ENCODE results near the gene MYH14. TPM values are rescaled to one million over a fixed set of nuclear protein-coding genes. Genes with fewer than 3 reads are reported as not detected.

The MYH14 gene
- total RNA-seq, 1 donor from 2014 or later: not detected

DNA sequence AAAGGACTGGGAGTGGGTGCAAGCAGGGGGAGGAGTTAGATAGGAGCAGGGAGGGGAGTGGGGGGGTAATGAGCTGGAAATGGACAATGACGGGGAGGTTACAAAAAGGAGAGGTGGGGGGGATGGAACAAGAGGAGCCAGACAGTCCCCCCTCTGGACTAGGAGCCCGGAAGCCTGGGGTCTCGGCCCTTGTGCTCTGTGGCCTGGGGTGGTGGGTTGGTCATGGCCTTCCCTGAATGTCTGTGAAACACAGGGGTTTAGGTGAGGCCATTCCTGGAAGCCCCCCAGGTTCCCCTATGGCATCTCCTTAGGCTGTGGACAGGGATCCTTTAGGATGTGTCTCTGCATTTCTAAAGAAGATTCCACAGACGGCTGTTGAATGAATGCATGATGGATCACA lies 113.7 kb downstream of the MYH14 start:
- Histone ChIP-seq H3K4me3 (ENCODE audit: insufficient read depth, low read depth, low read length) (no peak overlapping the region), H4K20me1 (ENCODE audit: insufficient read depth, low read length) (no peaks in the 10 kb centered on the region), H3K27ac (ENCODE audit: low read depth, low read length) (no peak overlapping the region), H3K79me2 (ENCODE audit: insufficient read depth, low read length) (no peaks in the 10 kb centered on the region), H3K9ac (ENCODE audit: low read length) (no peak overlapping the region), H3K4me2 (ENCODE audit: low read length) (no peak overlapping the region), H3K4me1 (ENCODE audit: insufficient read depth, low read length) (no peaks in the 10 kb centered on the region), H2AFZ (ENCODE audit: low read depth, low read length) (no peak overlapping the region), H3K9me3 (ENCODE audit: insufficient read depth, low read depth, low read length) (no peaks in the 10 kb centered on the region), H3K36me3 (ENCODE audit: insufficient read depth, low read length) (no peaks in the 10 kb centered on the region), H3K27me3 (ENCODE audit: insufficient read depth, low read length) (peaks cover 14% of the 10 kb centered on the region)
- DNase-seq (ENCODE audit: low read depth) (no peak), FAIRE-seq (no peak)
- TF ChIP-seq EZH2 (IDR thresholded peaks at IDR 0.05; ENCODE audit: insufficient read depth, low read length): no peak
- TF ChIP-seq, protein P1, sequence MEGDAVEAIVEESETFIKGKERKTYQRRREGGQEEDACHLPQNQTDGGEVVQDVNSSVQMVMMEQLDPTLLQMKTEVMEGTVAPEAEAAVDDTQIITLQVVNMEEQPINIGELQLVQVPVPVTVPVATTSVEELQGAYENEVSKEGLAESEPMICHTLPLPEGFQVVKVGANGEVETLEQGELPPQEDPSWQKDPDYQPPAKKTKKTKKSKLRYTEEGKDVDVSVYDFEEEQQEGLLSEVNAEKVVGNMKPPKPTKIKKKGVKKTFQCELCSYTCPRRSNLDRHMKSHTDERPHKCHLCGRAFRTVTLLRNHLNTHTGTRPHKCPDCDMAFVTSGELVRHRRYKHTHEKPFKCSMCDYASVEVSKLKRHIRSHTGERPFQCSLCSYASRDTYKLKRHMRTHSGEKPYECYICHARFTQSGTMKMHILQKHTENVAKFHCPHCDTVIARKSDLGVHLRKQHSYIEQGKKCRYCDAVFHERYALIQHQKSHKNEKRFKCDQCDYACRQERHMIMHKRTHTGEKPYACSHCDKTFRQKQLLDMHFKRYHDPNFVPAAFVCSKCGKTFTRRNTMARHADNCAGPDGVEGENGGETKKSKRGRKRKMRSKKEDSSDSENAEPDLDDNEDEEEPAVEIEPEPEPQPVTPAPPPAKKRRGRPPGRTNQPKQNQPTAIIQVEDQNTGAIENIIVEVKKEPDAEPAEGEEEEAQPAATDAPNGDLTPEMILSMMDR (IDR thresholded peaks at IDR 0.05; ENCODE audit: insufficient read depth, low read depth, low read length): no peak
- Mint-ChIP-seq H3K27me3 (ENCODE audit: low read depth, unreplicated experiment) (peaks cover 2% of the 10 kb centered on the region), H3K4me1 (ENCODE audit: low read depth, unreplicated experiment) (no peaks in the 10 kb centered on the region), H3K4me3 (ENCODE audit: unreplicated experiment) (no peak overlapping the region), H3K36me3 (ENCODE audit: low read depth, unreplicated experiment) (no peaks in the 10 kb centered on the region), H3K27ac (ENCODE audit: unreplicated experiment) (no peak overlapping the region), H3K9me3 (ENCODE audit: unreplicated experiment) (peaks cover 5% of the 10 kb centered on the region)

DNA sequence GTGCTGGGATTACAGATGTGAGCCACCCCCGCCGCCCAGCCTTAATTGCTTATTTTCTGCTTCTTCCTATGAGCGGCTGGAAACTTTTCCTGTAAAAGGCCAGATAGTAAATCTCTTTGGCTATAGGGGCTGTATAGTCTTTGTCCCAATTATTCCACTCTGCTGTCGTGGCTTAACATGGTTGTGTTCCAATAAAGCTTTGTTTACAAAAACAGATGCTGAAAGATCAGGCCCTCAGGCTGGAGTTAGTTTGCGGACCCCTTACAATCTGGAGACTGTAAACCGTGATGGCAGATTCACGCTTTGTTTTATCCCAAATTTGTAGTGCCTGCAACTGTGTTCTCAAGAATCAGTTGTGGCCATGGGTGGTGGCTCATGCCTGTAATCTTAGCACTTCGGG lies 115.0 kb downstream of the MYH14 start:
- H3K36me3 Mint-ChIP-seq (ENCODE audit: low read depth, unreplicated experiment): no peaks in the 10 kb centered on the region
- no peak for FAIRE-seq
- H3K27ac Mint-ChIP-seq (ENCODE audit: unreplicated experiment): no peak overlapping the region
- Histone ChIP-seq H3K79me2 (ENCODE audit: insufficient read depth, low read length) (no peaks in the 10 kb centered on the region), H3K27me3 (ENCODE audit: insufficient read depth, low read length) (peaks cover 8% of the 10 kb centered on the region), H4K20me1 (ENCODE audit: insufficient read depth, low read length) (no peaks in the 10 kb centered on the region), H3K27ac (ENCODE audit: low read depth, low read length) (no peak overlapping the region), H3K9me3 (ENCODE audit: insufficient read depth, low read depth, low read length) (no peaks in the 10 kb centered on the region), H3K4me2 (ENCODE audit: low read length) (no peak overlapping the region), H2AFZ (ENCODE audit: low read depth, low read length) (no peak overlapping the region), H3K36me3 (ENCODE audit: insufficient read depth, low read length) (no peaks in the 10 kb centered on the region), H3K9ac (ENCODE audit: low read length) (no peak overlapping the region), H3K4me1 (ENCODE audit: insufficient read depth, low read length) (no peaks in the 10 kb centered on the region), H3K4me3 (ENCODE audit: insufficient read depth, low read depth, low read length) (no peak overlapping the region)
- H3K27me3 Mint-ChIP-seq (ENCODE audit: low read depth, unreplicated experiment): peaks cover 2% of the 10 kb centered on the region
- H3K4me1 Mint-ChIP-seq (ENCODE audit: low read depth, unreplicated experiment): no peaks in the 10 kb centered on the region
- H3K4me3 Mint-ChIP-seq (ENCODE audit: unreplicated experiment): no peak overlapping the region
- TF ChIP-seq, protein P1 (IDR thresholded peaks at IDR 0.05; ENCODE audit: insufficient read depth, low read depth, low read length): no peak
- TF ChIP-seq EZH2 (IDR thresholded peaks at IDR 0.05; ENCODE audit: insufficient read depth, low read length): no peak
- H3K9me3 Mint-ChIP-seq (ENCODE audit: unreplicated experiment): peaks cover 13% of the 10 kb centered on the region
- DNase-seq (ENCODE audit: low read depth): no peak

DNA sequence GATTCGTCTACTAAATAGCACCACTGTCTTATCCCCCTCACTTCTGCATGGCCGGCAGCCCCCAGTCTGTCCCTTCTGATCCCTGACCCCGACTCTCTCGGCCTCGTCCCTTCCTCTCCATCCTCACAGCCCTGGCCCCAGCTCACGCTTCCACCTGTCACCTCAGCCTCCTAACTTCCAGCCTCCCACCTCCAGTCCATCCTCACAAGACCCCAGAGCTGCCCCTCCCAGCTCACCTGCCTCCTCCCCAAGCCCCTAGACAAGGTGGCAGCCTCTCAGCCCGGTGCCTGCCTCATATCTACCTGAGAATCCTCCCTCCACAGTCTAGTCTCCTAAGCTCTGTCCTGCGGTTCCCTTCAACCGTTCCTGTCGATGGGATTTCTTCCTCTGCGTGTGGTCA lies 115.7 kb downstream of the MYH14 start:
- FAIRE-seq (no peak), DNase-seq (ENCODE audit: low read depth) (no peak)
- no peak overlapping the region for H3K27ac Mint-ChIP-seq (ENCODE audit: unreplicated experiment)
- Histone ChIP-seq H3K4me3 (ENCODE audit: insufficient read depth, low read depth, low read length) (no peak overlapping the region), H3K36me3 (ENCODE audit: insufficient read depth, low read length) (no peaks in the 10 kb centered on the region), H3K79me2 (ENCODE audit: insufficient read depth, low read length) (no peaks in the 10 kb centered on the region), H3K9ac (ENCODE audit: low read length) (no peak overlapping the region), H3K27ac (ENCODE audit: low read depth, low read length) (no peak overlapping the region), H3K27me3 (ENCODE audit: insufficient read depth, low read length) (peaks cover 4% of the 10 kb centered on the region), H3K9me3 (ENCODE audit: insufficient read depth, low read depth, low read length) (no peaks in the 10 kb centered on the region), H3K4me1 (ENCODE audit: insufficient read depth, low read length) (no peaks in the 10 kb centered on the region), H2AFZ (ENCODE audit: low read depth, low read length) (no peak overlapping the region), H4K20me1 (ENCODE audit: insufficient read depth, low read length) (no peaks in the 10 kb centered on the region), H3K4me2 (ENCODE audit: low read length) (no peak overlapping the region)
- no peak for TF ChIP-seq EZH2 (IDR thresholded peaks at IDR 0.05; ENCODE audit: insufficient read depth, low read length)
- TF ChIP-seq, protein P1 (IDR thresholded peaks at IDR 0.05; ENCODE audit: insufficient read depth, low read depth, low read length): no peak
- peaks cover 17% of the 10 kb centered on the region for H3K9me3 Mint-ChIP-seq (ENCODE audit: unreplicated experiment)
- no peak overlapping the region for H3K4me3 Mint-ChIP-seq (ENCODE audit: unreplicated experiment)
- H3K4me1 Mint-ChIP-seq (ENCODE audit: low read depth, unreplicated experiment): no peaks in the 10 kb centered on the region
- no peaks in the 10 kb centered on the region for H3K36me3 Mint-ChIP-seq (ENCODE audit: low read depth, unreplicated experiment)
- peaks cover 2% of the 10 kb centered on the region for H3K27me3 Mint-ChIP-seq (ENCODE audit: low read depth, unreplicated experiment)
